Measurements from ENCODE around the gene EXD3. TPM values are rescaled to one million over a fixed set of nuclear protein-coding genes. Genes with fewer than 3 reads are reported as not detected.

The EXD3 gene
- total and polyA plus RNA-seq, 5 donors: 7.9 to 14.6 (median 12.6) TPM

DNA sequence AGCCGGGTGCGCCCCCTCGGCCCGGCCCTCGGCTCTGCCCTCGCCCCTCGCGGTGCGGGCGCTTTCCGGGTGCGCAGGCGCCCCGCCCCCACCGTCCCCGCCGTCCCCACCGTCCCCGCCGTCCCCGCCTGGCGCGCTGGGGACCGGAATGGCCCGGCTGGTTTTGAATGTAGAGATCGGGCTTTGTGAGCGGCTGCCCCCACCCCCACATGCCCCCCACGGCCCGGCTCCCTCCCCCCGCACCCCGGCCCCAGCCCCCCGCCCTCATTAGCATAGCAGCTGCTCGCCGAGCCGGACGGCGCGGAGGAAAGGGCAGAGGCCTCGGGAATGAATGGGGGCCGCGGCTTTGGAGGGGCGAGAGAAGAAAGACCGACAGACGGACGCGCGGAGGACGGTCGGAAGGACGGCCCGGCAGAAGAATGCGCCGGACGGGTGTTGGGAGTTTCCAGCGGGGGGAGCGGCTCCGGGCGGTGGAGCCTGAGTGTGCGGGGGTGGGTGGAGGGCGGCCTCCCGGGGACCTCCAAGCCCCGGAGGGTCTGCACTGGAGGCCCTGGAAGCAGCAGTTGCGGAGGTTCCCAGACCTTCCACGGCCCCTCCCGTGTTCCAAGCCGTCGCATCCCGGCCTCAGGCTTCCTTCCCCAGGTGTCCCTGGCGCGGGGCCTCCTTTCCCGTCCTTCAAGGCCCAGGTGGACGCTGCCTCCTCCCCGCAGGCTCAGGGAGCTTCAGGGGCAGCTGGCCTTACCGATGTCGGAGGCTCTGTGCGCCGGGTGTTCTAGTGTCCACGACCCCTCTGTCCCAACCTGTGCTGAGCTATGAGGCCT is 126.9 kb downstream of the EXD3 start:
- WGBS: 6% methylated on average over 77 of the region's 78 CpGs
- intact Hi-C loops (cut with DNase I): loop anchor here in 3 of 4 donors (5.0 to 10.0 kb wide), 2 partner anchors 111 to 229 kb away; no protein-coding TSS in a partner anchor

DNA sequence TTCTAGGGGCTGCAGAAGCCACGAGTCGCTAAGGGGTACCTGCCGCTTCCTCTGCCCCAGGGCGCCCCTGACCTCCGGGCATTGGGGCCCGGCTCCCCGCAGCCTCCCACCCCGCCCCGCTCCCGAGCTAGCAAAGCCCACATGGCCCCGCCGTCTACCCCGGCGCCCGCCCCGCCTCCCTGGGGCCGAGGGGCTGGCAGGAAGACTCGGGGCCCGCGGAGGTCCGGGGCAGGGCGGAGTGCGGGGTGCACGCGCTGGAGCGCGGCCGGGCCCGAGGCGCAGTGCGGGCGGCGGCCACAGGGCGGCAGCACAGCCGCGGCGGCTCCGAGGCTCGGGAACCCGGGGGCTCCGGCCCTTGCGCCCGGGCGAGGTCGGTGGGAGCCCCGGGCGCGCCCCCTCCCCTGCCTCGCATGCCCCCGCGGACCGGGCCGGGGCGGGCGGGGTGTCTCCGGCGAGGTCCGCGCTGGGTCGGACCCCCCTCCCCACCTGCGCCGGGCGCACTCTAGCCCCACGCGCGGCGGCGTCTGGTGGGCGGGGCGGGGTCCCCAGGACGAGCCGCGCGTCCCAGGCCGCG is 127.6 kb downstream of the EXD3 start:
- ATAC-seq (peak; percentile 11 to 14), DNase-seq (peak; percentile 31 to 77 (median 70))
- intact Hi-C loops (cut with DNase I): loop anchor here in 3 of 4 donors (5.0 to 10.0 kb wide), 2 partner anchors 112 to 229 kb away; no protein-coding TSS in a partner anchor
- WGBS: 2% methylated on average over 76 of the region's 76 CpGs
- Histone ChIP-seq H3K9me3 (ENCODE audit: control insufficient read depth, low read length) (no peaks in the 10 kb centered on the region), H3K4me3 (ENCODE audit: low read length) (peak overlapping the region; percentile 74), H3K27ac (ENCODE audit: low read length) (peak overlapping the region; percentile 34), H3K27me3 (ENCODE audit: control insufficient read depth, insufficient read depth) (no peaks in the 10 kb centered on the region), H3K4me1 (ENCODE audit: control insufficient read depth, insufficient read depth, low read length) (no peaks in the 10 kb centered on the region)

More for the DNA sequence above, 126.9 kb downstream of the EXD3 start:
- no peaks in the 10 kb centered on the region for H3K27me3 ChIP-seq (ENCODE audit: control insufficient read depth, insufficient read depth)
- no peaks in the 10 kb centered on the region for H3K4me1 ChIP-seq (ENCODE audit: control insufficient read depth, insufficient read depth, low read length)
- ATAC-seq (peak in 1 of 2 donors; percentile 1), DNase-seq (peak in 2 of 3 donors; percentile 59 to 67)
- no peaks in the 10 kb centered on the region for H3K9me3 ChIP-seq (ENCODE audit: control insufficient read depth, low read length)
- peak overlapping the region; percentile 34 for H3K27ac ChIP-seq (ENCODE audit: low read length)
- peak overlapping the region; percentile 74 for H3K4me3 ChIP-seq (ENCODE audit: low read length)

DNA sequence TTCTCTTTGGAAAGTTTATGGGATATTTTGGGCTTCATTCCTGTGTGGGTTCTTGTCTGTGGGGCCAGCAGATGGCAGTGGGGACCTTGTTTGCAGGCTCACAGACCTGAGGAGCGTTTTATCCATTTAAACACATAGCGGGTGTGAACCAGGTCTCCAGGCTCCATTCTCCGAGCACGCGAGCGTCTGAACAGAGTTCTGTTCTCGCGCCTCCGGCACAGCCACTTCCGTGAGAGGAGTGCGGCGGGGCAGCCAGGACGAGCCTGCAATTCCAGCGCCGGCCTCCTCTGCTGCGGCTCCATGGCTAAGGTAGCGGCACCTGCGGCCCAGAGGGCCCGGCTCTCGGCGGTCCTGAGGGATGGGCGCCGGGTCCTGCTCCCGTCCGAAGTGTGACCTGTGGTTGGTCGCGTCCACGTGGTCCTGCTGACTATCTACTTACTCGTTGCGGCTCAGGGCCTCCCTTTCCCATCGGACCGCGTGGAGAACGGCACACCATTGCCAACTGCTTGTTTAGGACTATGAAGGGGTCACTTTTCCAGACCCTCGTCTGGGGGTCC is 128.2 kb downstream of the EXD3 start:
- Histone ChIP-seq H3K4me3 (ENCODE audit: low read length) (peak overlapping the region; percentile 74), H3K27ac (ENCODE audit: low read length) (no peak overlapping the region), H3K27me3 (ENCODE audit: control insufficient read depth, insufficient read depth) (no peaks in the 10 kb centered on the region), H3K9me3 (ENCODE audit: control insufficient read depth, low read length) (no peaks in the 10 kb centered on the region), H3K4me1 (ENCODE audit: control insufficient read depth, insufficient read depth, low read length) (no peaks in the 10 kb centered on the region)
- peak in 1 of 2 donors; percentile 0 for ATAC-seq
- DNase-seq: peak; percentile 22 to 65 (median 64)
- 22% methylated on average over 35 of the region's 35 CpGs for WGBS
- intact Hi-C loops (cut with DNase I): loop anchor here in 3 of 4 donors (5.0 to 10.0 kb wide), 2 partner anchors 113 to 230 kb away; no protein-coding TSS in a partner anchor

DNA sequence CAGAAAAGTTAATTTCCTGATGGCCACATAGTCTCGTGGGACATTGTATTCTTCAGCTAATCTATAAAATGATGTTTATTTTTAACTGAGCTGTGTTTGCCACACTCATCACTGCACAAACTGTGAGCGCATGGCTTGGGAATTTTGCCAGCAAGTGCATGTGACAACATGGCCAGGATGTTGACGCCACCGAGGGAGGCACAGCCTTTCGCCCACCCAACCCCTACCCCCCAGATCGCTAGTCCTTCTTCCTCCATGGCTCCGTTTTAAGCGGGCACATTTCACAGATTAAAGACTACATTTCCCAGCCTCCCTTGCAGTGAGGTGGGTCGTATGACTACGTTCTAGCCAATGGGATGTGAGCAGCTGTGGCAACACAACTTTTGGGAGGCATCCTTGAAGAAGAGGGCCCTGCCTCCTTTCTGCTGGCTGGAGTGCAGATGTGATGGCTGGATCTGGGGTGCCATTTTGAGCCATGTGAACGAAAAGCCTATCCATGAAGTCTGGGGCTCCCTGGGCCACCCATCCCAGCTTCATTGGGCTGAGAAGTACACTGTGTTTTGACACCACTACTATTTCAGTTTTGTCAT is 128.8 kb downstream of the EXD3 start:
- H3K27ac ChIP-seq (ENCODE audit: low read length): no peak overlapping the region
- H3K9me3 ChIP-seq (ENCODE audit: control insufficient read depth, low read length): no peaks in the 10 kb centered on the region
- H3K27me3 ChIP-seq (ENCODE audit: control insufficient read depth, insufficient read depth): no peaks in the 10 kb centered on the region
- intact Hi-C loops (cut with DNase I): loop anchor here in 2 of 4 donors (10.0 kb wide), 1 partner anchor 231 kb away; no protein-coding TSS in a partner anchor
- H3K4me3 ChIP-seq (ENCODE audit: low read length): no peak overlapping the region
- 40% methylated on average over 11 of the region's 11 CpGs for WGBS
- DNase-seq: peak in 2 of 3 donors; percentile 60 to 75
- ATAC-seq: peak; percentile 23 to 42
- H3K4me1 ChIP-seq (ENCODE audit: control insufficient read depth, insufficient read depth, low read length): no peaks in the 10 kb centered on the region

DNA sequence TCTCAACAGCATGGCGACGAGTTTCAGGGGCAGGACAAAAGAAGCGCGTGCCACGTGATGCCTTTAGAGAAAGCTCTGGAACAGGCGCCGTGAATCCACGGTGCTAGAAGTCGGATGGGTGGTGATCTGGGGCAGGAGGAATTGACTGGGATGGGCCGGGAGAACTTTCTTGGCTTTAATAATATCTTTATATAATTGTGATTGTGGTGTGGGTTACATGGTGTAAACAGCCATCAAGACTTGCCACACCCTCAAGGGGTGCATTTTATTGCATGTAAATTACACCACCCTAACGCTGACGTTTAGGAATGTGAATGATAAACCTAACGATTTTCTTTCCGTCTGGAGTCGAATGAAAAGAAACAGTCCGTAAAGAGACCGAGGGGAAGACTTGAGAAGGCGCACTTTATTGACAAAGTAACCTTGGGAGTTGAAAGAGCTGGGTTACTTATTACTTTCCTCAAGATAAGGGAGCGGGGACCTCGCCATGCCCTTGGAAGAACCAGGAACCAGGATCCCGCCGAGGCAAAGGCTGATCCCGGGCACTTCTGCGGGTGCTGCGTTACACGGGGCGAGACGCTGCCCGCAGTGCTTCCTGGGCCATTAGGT is 129.4 kb downstream of the EXD3 start:
- H3K9me3 ChIP-seq (ENCODE audit: control insufficient read depth, low read length): no peaks in the 10 kb centered on the region
- WGBS: 61% methylated on average over 29 of the region's 29 CpGs
- no peaks in the 10 kb centered on the region for H3K4me1 ChIP-seq (ENCODE audit: control insufficient read depth, insufficient read depth, low read length)
- intact Hi-C loops (cut with DNase I): loop anchor here in 2 of 4 donors (10.0 kb wide), 1 partner anchor 231 kb away; no protein-coding TSS in a partner anchor
- H3K27me3 ChIP-seq (ENCODE audit: control insufficient read depth, insufficient read depth): no peaks in the 10 kb centered on the region
- no peak overlapping the region for H3K4me3 ChIP-seq (ENCODE audit: low read length)
- ATAC-seq (peak in 1 of 2 donors; percentile 0), DNase-seq (peak in 2 of 3 donors; percentile 22 to 31)
- no peak overlapping the region for H3K27ac ChIP-seq (ENCODE audit: low read length)

DNA sequence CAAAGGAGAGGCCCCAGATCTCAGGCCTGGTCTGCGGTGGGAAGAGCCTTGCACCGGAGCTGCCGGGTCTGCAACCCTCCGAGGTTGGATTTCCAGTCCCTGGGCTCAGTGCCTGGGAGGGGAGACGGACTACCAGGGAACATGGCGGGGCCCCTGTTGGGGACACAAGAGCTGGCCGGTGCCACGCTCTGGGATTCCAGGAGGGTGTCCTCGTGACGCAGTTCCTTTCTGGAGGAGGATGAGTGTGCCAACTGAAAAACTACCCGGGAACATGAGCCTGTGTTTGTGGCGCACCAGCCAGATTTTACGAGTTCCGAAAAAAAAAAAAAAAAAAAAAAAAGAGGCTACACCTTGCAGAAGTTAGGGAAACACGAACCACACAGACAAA is 129.9 kb downstream of the EXD3 start:
- Histone ChIP-seq H3K27ac (ENCODE audit: low read length) (no peak overlapping the region), H3K4me1 (ENCODE audit: control insufficient read depth, insufficient read depth, low read length) (no peaks in the 10 kb centered on the region), H3K27me3 (ENCODE audit: control insufficient read depth, insufficient read depth) (no peaks in the 10 kb centered on the region), H3K9me3 (ENCODE audit: control insufficient read depth, low read length) (no peaks in the 10 kb centered on the region), H3K4me3 (ENCODE audit: low read length) (no peak overlapping the region)
- DNase-seq (peak in 2 of 3 donors; percentile 33 to 46), ATAC-seq (no peak)
- intact Hi-C loops (cut with DNase I): loop anchor here in 2 of 4 donors (10.0 kb wide), 1 partner anchor 232 kb away; no protein-coding TSS in a partner anchor
- 74% methylated on average over 15 of the region's 15 CpGs for WGBS

DNA sequence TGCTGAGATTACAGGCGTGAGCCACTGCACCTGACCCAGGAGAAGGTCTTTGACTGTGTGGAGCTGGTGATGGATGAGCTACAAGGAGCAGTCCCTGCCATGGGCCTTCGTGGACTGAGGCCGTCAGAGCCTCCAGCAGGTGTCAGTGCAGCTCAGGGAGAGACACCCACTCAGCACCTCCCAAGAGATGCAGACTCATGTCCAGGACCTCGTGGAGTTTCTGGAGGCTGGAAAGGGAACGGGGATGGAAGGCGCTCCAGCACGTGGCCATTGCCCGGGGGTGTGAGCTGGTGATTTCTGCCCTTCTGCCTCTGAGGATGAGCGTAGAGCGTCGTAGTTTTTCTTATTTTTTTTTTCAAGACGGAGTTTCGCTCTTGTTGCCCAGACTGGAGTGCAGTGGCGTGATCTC is 136.0 kb downstream of the EXD3 start:
- Histone ChIP-seq H3K4me1 (ENCODE audit: control insufficient read depth, insufficient read depth, low read length) (no peaks in the 10 kb centered on the region), H3K4me3 (ENCODE audit: low read length) (no peak overlapping the region), H3K27me3 (ENCODE audit: control insufficient read depth, insufficient read depth) (no peaks in the 10 kb centered on the region), H3K27ac (ENCODE audit: low read length) (no peak overlapping the region), H3K9me3 (ENCODE audit: control insufficient read depth, low read length) (no peaks in the 10 kb centered on the region)
- WGBS: 52% methylated on average over 14 of the region's 14 CpGs
- DNase-seq: peak; percentile 52 to 74 (median 66)
- ATAC-seq: peak; percentile 90 to 91
- intact Hi-C loops (cut with DNase I): no loop called here

DNA sequence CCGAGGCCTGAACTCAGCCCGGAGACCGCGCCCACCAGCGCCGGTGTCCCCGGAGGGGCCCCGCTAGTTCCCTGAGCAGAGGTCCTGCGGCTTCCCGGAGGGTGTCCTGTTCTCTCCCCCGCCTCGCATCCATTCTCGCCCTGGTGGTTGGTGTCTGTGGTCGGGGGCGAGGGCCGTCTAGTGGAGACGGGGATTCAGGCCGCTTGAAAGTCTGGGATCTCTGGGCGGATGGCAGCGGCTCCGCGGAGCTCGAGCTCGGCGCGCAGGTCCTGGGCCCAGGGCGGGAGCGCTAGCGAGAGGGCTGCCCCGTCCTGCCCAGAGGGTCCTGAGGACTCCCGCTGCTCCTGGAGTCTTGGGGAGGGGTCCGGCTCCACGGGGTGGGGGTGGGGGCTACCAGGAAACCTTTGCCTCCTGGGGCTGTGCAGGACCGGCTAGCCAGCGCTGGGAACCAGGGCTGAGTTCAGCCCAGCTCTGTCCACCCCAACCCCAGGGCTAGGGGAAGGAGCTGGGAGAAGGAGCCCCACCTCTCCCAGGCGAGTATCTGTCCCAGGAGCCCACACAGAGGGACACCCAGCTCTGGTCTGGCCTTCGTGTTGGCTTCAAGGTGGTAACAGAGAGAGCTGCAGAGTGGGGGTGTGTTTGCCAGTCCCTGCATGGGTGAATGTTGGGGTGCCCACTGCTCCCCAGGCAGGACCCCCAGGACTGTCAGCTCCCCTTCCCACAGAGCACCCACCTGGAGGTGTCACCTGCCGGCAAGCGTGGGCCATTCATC is 141.4 kb downstream of the EXD3 start:
- WGBS: 56% methylated on average over 39 of the region's 39 CpGs
- no peak overlapping the region for H3K4me3 ChIP-seq (ENCODE audit: low read length)
- H3K27me3 ChIP-seq (ENCODE audit: control insufficient read depth, insufficient read depth): no peaks in the 10 kb centered on the region
- ATAC-seq: no peak
- H3K4me1 ChIP-seq (ENCODE audit: control insufficient read depth, insufficient read depth, low read length): no peaks in the 10 kb centered on the region
- intact Hi-C loops (cut with DNase I): no loop called here
- H3K9me3 ChIP-seq (ENCODE audit: control insufficient read depth, low read length): no peaks in the 10 kb centered on the region
- no peak for DNase-seq
- no peak overlapping the region for H3K27ac ChIP-seq (ENCODE audit: low read length)

DNA sequence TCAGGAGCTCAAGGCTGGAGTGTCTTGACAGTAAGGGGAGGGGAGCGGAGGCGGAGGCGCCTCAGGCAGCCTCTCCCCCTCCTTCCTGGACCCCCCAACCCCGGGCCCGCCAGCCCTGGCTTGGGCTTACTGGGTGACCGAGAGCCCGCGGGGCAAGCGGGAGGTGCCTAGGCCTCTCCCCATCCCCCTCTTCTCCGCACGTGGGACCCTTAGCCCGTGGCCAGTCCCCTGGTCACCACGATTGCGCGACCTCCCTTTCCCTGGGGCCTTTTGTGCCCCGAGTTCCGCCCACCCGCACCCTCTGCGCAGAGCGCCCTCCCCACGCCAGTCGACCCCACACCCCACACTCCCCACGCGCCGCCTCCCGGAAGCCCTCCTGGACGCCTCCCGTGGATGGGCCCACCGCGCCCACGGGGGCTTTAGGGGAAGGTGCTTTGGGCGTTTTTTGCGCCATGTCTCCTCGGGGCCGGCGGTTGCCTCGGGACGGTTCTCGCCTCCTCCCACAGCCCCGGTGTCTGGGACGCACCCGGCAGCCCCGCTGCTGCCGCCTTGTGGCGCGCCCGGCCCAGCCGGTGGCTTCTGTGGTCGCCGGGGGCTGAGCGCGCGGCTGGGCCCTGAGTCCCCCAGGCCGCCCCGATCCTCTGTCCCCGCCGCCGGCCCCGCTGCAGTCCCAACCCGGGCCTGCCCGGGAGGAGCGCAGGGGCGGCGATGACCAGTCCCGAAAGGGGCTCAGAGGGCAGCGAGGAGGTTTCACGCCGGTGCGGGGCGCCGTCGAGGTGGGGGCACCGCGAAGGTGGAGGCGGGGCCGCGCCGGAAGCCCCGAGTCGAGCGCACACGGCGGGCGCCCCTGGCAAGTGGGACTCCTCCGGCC is 142.3 kb downstream of the EXD3 start:
- Histone ChIP-seq H3K27me3 (ENCODE audit: control insufficient read depth, insufficient read depth) (no peaks in the 10 kb centered on the region), H3K4me1 (ENCODE audit: control insufficient read depth, insufficient read depth, low read length) (peaks cover 5% of the 10 kb centered on the region)
- DNase-seq: peak in 2 of 3 donors; percentile 33 to 73

More for the DNA sequence above, 142.3 kb downstream of the EXD3 start:
- no peak overlapping the region for H3K27ac ChIP-seq (ENCODE audit: low read length)
- H3K9me3 ChIP-seq (ENCODE audit: control insufficient read depth, low read length): no peaks in the 10 kb centered on the region
- no peak for ATAC-seq
- no peak overlapping the region for H3K4me3 ChIP-seq (ENCODE audit: low read length)
- intact Hi-C loops (cut with DNase I): no loop called here
- 36% methylated on average over 85 of the region's 85 CpGs for WGBS

Data from right cardiac atrium (tissue), 5 donors.